Keratinocyte (primary cell): Measurements from ENCODE around the gene AP2A2. TPM values are rescaled to one million over a fixed set of nuclear protein-coding genes. Genes with fewer than 3 reads are reported as not detected.
"Not testable (repeated sequence)": the region's sequence is repeated elsewhere in the genome, so short reads cannot be mapped to it uniquely, and the experiment has no call there.

Experiments used
- DNase-seq: peaks from one replicate; pipeline ENCODE4 v3.0.0-alpha.2; 2011; ENCODE audit warnings: low read depth, missing footprints, low spot score
- FAIRE-seq: peaks from 2 replicates; lab custom pipeline; 2011; peaks lifted over from hg19 to GRCh38; lab: Jason Lieb, UNC
- H2AFZ ChIP-seq: 2 replicates; pipeline ENCODE4 v1.6.0; 2012; ENCODE audit warnings: low read length, control low read depth, inconsistent platforms; ENCODE audit not compliant: control insufficient read depth
- H3K27ac ChIP-seq: 2 replicates; pipeline ENCODE4 v1.5.1; 2011; ENCODE audit warnings: low read length; ENCODE audit not compliant: control insufficient read depth, insufficient read depth
- H3K27me3 ChIP-seq: 3 replicates; pipeline ENCODE4 v1.6.0; 2011; ENCODE audit warnings: low read length; ENCODE audit not compliant: control insufficient read depth, insufficient read depth; ENCODE audit errors: extremely low read depth
- H3K36me3 ChIP-seq, 2 experiments: 2 replicates in 1 of 2; 3 replicates in 1 of 2; pipeline ENCODE4 v1.5.1; 2011; ENCODE audit warnings: low read length in 2 of 2, mild to moderate bottlenecking in 1 of 2; ENCODE audit not compliant: control insufficient read depth in 2 of 2, insufficient read depth in 2 of 2; ENCODE audit errors: extremely low read depth in 1 of 2
- H3K4me1 ChIP-seq: 3 replicates; pipeline ENCODE4 v1.5.1; 2011; ENCODE audit warnings: low read length; ENCODE audit not compliant: control insufficient read depth, insufficient read depth; ENCODE audit errors: extremely low read depth
- H3K4me2 ChIP-seq: 3 replicates; pipeline ENCODE4 v1.6.0; 2011; ENCODE audit warnings: low read depth, low read length; ENCODE audit not compliant: control insufficient read depth, insufficient read depth; ENCODE audit errors: extremely low read depth
- H3K4me3 ChIP-seq, 3 experiments: fragments of 200-600 bp in 1 of 3; sonication (generic) in 1 of 3; 2 replicates in 2 of 3; 3 replicates in 1 of 3; pipeline ENCODE4 v1.5.1; 2011 to 2016; ENCODE audit warnings: low read length in 3 of 3, mild to moderate bottlenecking in 3 of 3, control low read depth in 2 of 3, inconsistent platforms in 1 of 3, low read depth in 1 of 3, mixed read lengths in 1 of 3, mixed run types in 1 of 3, moderate library complexity in 1 of 3; ENCODE audit not compliant: control insufficient read depth in 2 of 3, insufficient read depth in 2 of 3; ENCODE audit errors: extremely low read depth in 1 of 3
- H3K79me2 ChIP-seq: 2 replicates; pipeline ENCODE4 v1.6.0; 2012; ENCODE audit warnings: low read length; ENCODE audit not compliant: control insufficient read depth, insufficient read depth
- H3K9ac ChIP-seq: 3 replicates; pipeline ENCODE4 v1.6.0; 2011; ENCODE audit warnings: low read length; ENCODE audit not compliant: control insufficient read depth, insufficient read depth; ENCODE audit errors: extremely low read depth
- H3K9me1 ChIP-seq: 3 replicates; pipeline ENCODE4 v1.6.0; 2011; ENCODE audit warnings: low read length; ENCODE audit not compliant: control insufficient read depth, insufficient read depth; ENCODE audit errors: extremely low read depth
- H3K9me3 ChIP-seq: 2 replicates; pipeline ENCODE4 v1.5.1; 2012; ENCODE audit warnings: low read depth, low read length; ENCODE audit not compliant: control insufficient read depth
- H4K20me1 ChIP-seq: 3 replicates; pipeline ENCODE4 v1.6.0; 2011; ENCODE audit warnings: low read length; ENCODE audit not compliant: control insufficient read depth, insufficient read depth; ENCODE audit errors: extremely low read depth
- EZH2 ChIP-seq: IDR thresholded peaks from one replicate; pipeline ENCODE4 v1.6.1; 2012; ENCODE audit warnings: inconsistent platforms, mild to moderate bottlenecking, low read length, moderate library complexity
- dilution Hi-C: fragments of 300-500 bp; cut with MboI; formaldehyde crosslinking; loops from one replicate; pipeline ENCODE4 v1.7.0; 2020; ENCODE audit warnings: low sequenced_read_pairs; ENCODE audit not compliant: extremely low pct_ligation_motif_present
- polyA plus RNA-seq, 5 experiments: library from polyadenylated mRNA; depleted of rRNA in 3 of 5; stranded (reverse) in 3 of 5; stranded (forward) in 1 of 5; unstranded in 1 of 5; fragments of >200 nt; gene quantifications; 1 replicate in 1 of 5; 2 replicates in 3 of 5; 3 replicates in 1 of 5; pipeline versions ENCODE4 v1.2.1 to v1.2.3, GENCODE V29; 2011 to 2012; ENCODE audit warnings: missing spikeins in 2 of 5, low read depth in 1 of 5, low replicate concordance in 1 of 5
- TF ChIP-seq, protein P1 (sequence below), 3 experiments: IDR thresholded peaks in 1 of 3; conservative IDR thresholded peaks in 1 of 3; optimal IDR thresholded peaks in 1 of 3; 2 replicates in 2 of 3; 3 replicates in 1 of 3; pipeline versions ENCODE3 to v1.5.1; 2011; ENCODE audit warnings: low read length in 3 of 3, mild to moderate bottlenecking in 3 of 3, moderate library complexity in 2 of 3, control low read depth in 1 of 3, inconsistent platforms in 1 of 3; ENCODE audit not compliant: insufficient read depth in 2 of 3; ENCODE audit errors: extremely low read depth in 1 of 3

Gene AP2A2
- polyA plus RNA-seq, 1 donor (not counting 4 experiments of a cell fraction or from before 2014, with no cell fraction given): 47.8 TPM

GRCh38 chr11:959608-960007, 33.9 kb downstream of the AP2A2 start:
- TF ChIP-seq, protein P1, sequence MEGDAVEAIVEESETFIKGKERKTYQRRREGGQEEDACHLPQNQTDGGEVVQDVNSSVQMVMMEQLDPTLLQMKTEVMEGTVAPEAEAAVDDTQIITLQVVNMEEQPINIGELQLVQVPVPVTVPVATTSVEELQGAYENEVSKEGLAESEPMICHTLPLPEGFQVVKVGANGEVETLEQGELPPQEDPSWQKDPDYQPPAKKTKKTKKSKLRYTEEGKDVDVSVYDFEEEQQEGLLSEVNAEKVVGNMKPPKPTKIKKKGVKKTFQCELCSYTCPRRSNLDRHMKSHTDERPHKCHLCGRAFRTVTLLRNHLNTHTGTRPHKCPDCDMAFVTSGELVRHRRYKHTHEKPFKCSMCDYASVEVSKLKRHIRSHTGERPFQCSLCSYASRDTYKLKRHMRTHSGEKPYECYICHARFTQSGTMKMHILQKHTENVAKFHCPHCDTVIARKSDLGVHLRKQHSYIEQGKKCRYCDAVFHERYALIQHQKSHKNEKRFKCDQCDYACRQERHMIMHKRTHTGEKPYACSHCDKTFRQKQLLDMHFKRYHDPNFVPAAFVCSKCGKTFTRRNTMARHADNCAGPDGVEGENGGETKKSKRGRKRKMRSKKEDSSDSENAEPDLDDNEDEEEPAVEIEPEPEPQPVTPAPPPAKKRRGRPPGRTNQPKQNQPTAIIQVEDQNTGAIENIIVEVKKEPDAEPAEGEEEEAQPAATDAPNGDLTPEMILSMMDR (optimal IDR thresholded peaks at IDR 0.05 in 1 of 3, IDR thresholded peaks at IDR 0.05 in 1 of 3, conservative IDR thresholded peaks at IDR 0.05 in 1 of 3; ENCODE audit: extremely low read depth in 1 of 3, insufficient read depth in 2 of 3, low read length in 3 of 3): no peak
- no peak for TF ChIP-seq EZH2
- Histone ChIP-seq H3K4me3 (no peak overlapping the region), H3K36me3 (peaks cover 0 to 7% of the 10 kb centered on the region in 2 experiments), H3K27me3 (no peaks in the 10 kb centered on the region), H3K4me2 (no peak overlapping the region), H3K9me3 (no peaks in the 10 kb centered on the region), H3K4me1 (peaks cover 36% of the 10 kb centered on the region), H3K9me1 (peaks cover 3% of the 10 kb centered on the region), H3K27ac (no peak overlapping the region), H4K20me1 (peaks cover 14% of the 10 kb centered on the region), H3K9ac (no peak overlapping the region), H2AFZ (no peak overlapping the region), H3K79me2 (peaks cover 19% of the 10 kb centered on the region)
- dilution Hi-C loops: no loop called here
- DNase-seq (no peak), FAIRE-seq (no peak)

DNA sequence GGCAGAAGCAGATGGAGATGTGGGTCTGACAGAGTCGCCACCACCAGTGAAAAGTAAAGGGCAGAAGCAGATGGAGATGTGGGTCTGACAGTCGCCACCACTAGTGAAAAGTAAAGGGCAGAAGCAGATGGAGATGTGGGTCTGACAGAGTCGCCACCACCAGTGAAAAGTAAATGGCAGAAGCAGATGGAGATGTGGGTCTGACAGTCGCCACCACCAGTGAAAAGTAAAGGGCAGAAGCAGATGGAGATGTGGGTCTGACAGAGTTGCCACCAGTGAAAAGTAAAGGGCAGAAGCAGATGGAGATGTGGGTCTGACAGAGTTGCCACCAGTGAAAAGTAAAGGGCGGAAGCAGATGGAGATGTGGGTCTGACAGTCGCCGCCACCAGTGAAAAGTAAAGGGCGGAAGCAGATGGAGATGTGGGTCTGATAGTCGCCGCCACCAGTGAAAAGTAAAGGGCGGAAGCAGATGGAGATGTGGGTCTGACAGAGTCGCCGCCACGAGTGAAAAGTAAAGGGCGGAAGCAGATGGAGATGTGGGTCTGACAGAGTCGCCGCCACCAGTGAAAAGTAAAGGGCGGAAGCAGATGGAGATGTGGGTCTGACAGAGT, 35.7 kb downstream of the AP2A2 start:
- FAIRE-seq: not testable (repeated sequence)

DNA sequence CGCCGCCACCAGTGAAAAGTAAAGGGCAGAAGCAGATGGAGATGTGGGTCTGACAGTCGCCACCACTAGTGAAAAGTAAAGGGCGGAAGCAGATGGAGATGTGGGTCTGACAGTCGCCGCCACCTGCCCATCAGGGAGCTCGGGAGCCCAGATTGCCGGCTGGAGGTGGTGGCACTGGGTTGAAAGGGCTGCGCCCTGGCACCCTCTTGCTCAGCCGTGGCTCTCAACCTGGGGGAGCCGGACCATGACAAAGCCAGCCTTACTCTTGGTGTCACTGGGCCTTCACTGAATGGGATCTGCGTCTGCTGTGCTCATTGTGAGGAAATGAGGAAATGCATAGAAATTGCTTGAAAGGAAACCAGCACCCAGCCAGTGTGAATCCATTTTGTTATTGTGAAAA, 36.3 kb downstream of the AP2A2 start:
- H3K4me1 ChIP-seq: peaks cover 19% of the 10 kb centered on the region
- no peak overlapping the region for H2AFZ ChIP-seq
- no peaks in the 10 kb centered on the region for H3K27me3 ChIP-seq
- H3K79me2 ChIP-seq: peaks cover 18% of the 10 kb centered on the region
- FAIRE-seq (no peak), DNase-seq (no peak)
- no peak for TF ChIP-seq EZH2
- TF ChIP-seq, protein P1 (optimal IDR thresholded peaks at IDR 0.05 in 1 of 3, IDR thresholded peaks at IDR 0.05 in 1 of 3, conservative IDR thresholded peaks at IDR 0.05 in 1 of 3; ENCODE audit: extremely low read depth in 1 of 3, insufficient read depth in 2 of 3, low read length in 3 of 3): no peak
- no peak overlapping the region for H3K9ac ChIP-seq
- H3K9me3 ChIP-seq: no peaks in the 10 kb centered on the region
- no peak overlapping the region for H3K4me3 ChIP-seq
- no peak overlapping the region for H3K27ac ChIP-seq
- no peak overlapping the region for H3K4me2 ChIP-seq
- H3K9me1 ChIP-seq: peaks cover 5% of the 10 kb centered on the region
- dilution Hi-C loops: no loop called here
- peaks cover 10% of the 10 kb centered on the region for H4K20me1 ChIP-seq
- peaks cover 0 to 7% of the 10 kb centered on the region in 2 experiments for H3K36me3 ChIP-seq

More for the DNA sequence above, 35.7 kb downstream of the AP2A2 start:
- Histone ChIP-seq H3K79me2 (peaks cover 16% of the 10 kb centered on the region), H3K4me1 (peaks cover 24% of the 10 kb centered on the region)
- H3K27me3 ChIP-seq, H3K9me1 ChIP-seq, DNase-seq, dilution Hi-C loops, H3K4me3 ChIP-seq, H3K36me3 ChIP-seq, H2AFZ ChIP-seq, H3K9ac ChIP-seq, H3K4me2 ChIP-seq, H3K9me3 ChIP-seq, H3K27ac ChIP-seq, H4K20me1 ChIP-seq: not testable (repeated sequence)
